Nephron (organoid): ENCODE measurements around the gene KIAA0753.
A peak's percentile ranks its signal among the peaks of the same experiment; 100 is the strongest.

Experiments used
- H3K27ac Mint-ChIP-seq, 3 experiments: 2 replicates each; pipeline ENCODE4 v1.8.0; 2020; ENCODE audit warnings: mixed read lengths in 3 of 3, mild to moderate bottlenecking in 2 of 3, moderate library complexity in 1 of 3
- H3K27me3 Mint-ChIP-seq: 2 replicates; pipeline ENCODE4 v1.8.0; 2021; ENCODE audit warnings: low read depth, mild to moderate bottlenecking, moderate library complexity, mixed read lengths
- H3K36me3 Mint-ChIP-seq: 2 replicates; pipeline ENCODE4 v1.8.0; 2020; ENCODE audit warnings: low read depth, mixed read lengths
- H3K4me1 Mint-ChIP-seq: 2 replicates; pipeline ENCODE4 v1.8.0; 2020; ENCODE audit warnings: mixed read lengths
- H3K4me3 Mint-ChIP-seq, 3 experiments: 2 replicates each; pipeline ENCODE4 v1.8.0; 2020; ENCODE audit warnings: mild to moderate bottlenecking in 3 of 3, mixed read lengths in 3 of 3, moderate library complexity in 2 of 3
- H3K9me3 Mint-ChIP-seq: 2 replicates; pipeline ENCODE4 v1.8.0; 2020; ENCODE audit warnings: mixed read lengths
- TF ChIP-seq, protein P1 (sequence below), 3 experiments: fragments of 200-600 bp; sonication (generic); IDR thresholded peaks; one replicate each; pipeline ENCODE4 v1.5.0; 2021; ENCODE audit warnings: antibody characterized with exemption in 3 of 3; ENCODE audit not compliant: unreplicated experiment in 3 of 3

KIAA0753 gene

GRCh38 chr17:6641247-6641863 is 844 bp upstream of the KIAA0753 start:
- Mint-ChIP-seq H3K27ac (peak overlapping the region; percentile 99 to 100 (median 99)), H3K36me3 (peaks cover 21% of the 10 kb centered on the region), H3K9me3 (no peaks in the 10 kb centered on the region), H3K4me3 (peak overlapping the region; percentile 95 to 98 (median 96)), H3K4me1 (peaks cover 26% of the 10 kb centered on the region), H3K27me3 (no peaks in the 10 kb centered on the region)
- TF ChIP-seq, protein P1, sequence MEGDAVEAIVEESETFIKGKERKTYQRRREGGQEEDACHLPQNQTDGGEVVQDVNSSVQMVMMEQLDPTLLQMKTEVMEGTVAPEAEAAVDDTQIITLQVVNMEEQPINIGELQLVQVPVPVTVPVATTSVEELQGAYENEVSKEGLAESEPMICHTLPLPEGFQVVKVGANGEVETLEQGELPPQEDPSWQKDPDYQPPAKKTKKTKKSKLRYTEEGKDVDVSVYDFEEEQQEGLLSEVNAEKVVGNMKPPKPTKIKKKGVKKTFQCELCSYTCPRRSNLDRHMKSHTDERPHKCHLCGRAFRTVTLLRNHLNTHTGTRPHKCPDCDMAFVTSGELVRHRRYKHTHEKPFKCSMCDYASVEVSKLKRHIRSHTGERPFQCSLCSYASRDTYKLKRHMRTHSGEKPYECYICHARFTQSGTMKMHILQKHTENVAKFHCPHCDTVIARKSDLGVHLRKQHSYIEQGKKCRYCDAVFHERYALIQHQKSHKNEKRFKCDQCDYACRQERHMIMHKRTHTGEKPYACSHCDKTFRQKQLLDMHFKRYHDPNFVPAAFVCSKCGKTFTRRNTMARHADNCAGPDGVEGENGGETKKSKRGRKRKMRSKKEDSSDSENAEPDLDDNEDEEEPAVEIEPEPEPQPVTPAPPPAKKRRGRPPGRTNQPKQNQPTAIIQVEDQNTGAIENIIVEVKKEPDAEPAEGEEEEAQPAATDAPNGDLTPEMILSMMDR (IDR thresholded peaks at IDR 0.05; ENCODE audit: unreplicated experiment in 3 of 3): no peak

DNA sequence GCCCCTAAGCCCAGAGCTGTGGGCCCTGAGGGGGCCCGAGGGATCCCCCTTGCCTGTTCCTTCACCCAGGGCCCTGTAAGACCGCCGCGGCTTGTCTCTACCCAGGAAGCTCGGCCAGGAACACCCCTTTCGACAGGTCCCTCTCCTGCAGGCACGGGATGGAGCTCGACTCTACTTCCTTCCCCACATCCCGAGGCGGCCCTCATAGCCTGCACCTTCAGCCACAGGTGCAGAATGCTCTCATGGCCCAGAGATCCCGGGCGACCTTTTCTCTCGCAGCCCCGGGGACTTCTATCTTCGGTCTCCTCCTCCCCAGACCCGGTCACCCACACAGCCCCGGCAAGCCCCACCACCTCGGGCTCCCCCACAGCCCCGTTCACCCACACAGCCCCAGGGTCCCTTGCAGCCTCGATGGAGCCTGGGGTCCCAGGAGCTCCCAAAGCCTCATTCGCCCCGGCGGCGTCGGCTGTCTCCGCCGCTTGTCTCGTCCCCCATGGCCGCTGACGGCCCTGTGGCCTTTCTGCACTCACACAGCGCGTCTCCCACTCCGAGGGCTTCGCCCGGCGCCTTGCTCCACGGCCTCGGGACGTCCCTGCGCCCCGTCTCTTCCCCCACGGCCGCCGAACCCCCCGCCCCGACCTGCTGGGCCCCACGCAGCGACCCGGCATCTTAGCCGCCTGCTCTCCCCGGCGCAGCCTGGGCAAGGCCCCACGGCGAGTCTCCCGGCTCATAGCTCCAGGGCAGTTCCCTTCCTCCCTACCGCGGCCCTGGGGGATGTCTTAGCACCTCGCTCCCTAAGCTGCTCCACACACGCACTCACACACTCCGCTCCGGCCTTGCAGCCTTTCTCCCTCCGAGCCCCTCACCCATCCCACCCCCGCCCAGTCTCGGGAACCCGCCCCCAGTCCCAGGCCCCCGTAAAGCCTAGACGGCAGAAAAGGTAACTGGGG is 650 bp downstream of the KIAA0753 start:
- peak overlapping the region; percentile 95 to 98 (median 96) for H3K4me3 Mint-ChIP-seq
- H3K27me3 Mint-ChIP-seq: no peaks in the 10 kb centered on the region
- no peaks in the 10 kb centered on the region for H3K9me3 Mint-ChIP-seq
- peaks cover 22% of the 10 kb centered on the region for H3K36me3 Mint-ChIP-seq
- H3K27ac Mint-ChIP-seq: peak overlapping the region; percentile 99 to 100 (median 99)
- TF ChIP-seq, protein P1 (IDR thresholded peaks at IDR 0.05; ENCODE audit: unreplicated experiment in 3 of 3): no peak
- peaks cover 26% of the 10 kb centered on the region for H3K4me1 Mint-ChIP-seq

DNA sequence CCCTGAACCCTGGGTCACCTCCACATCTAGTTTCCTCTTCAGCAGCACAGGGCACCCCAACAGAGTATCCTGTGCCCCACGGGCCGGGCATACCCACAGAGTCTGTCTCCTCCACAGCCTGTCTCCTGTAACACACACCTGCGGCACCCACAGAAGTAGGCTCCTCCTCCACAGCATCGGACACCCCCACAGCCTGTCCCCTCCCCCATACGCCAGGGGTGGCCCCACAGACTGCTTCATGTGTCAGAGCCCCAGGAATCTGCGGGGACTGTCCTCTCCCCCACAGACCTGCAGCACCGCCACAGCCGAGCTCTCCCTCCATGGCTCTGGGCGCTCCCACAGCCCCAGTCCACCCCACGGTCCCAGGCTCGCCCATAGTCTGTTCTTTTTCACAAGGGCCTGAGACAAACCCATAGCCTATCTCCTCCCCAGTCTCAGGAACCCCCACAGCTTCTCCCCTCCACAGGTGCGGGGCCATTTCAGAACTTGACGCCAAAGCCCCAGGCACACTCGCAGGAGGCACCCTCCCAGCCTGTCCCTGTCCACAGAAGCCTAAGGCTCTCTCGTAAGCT is 1.4 kb downstream of the KIAA0753 start:
- H3K36me3 Mint-ChIP-seq: peaks cover 22% of the 10 kb centered on the region
- H3K9me3 Mint-ChIP-seq: no peaks in the 10 kb centered on the region
- H3K27me3 Mint-ChIP-seq: no peaks in the 10 kb centered on the region
- peak overlapping the region; percentile 99 to 100 (median 99) for H3K27ac Mint-ChIP-seq
- H3K4me1 Mint-ChIP-seq: peaks cover 26% of the 10 kb centered on the region
- peak overlapping the region; percentile 95 to 98 (median 96) for H3K4me3 Mint-ChIP-seq
- TF ChIP-seq, protein P1 (IDR thresholded peaks at IDR 0.05; ENCODE audit: unreplicated experiment in 3 of 3): no peak

GRCh38 chr17:6638046-6638908 is 2.2 kb downstream of the KIAA0753 start:
- Mint-ChIP-seq H3K27me3 (no peaks in the 10 kb centered on the region), H3K9me3 (no peaks in the 10 kb centered on the region), H3K4me3 (peak overlapping the region; percentile 77 to 98 (median 95)), H3K27ac (peak overlapping the region in 1 of 3 experiments; percentile 65), H3K36me3 (peaks cover 26% of the 10 kb centered on the region), H3K4me1 (peaks cover 24% of the 10 kb centered on the region)
- TF ChIP-seq, protein P1 (IDR thresholded peaks at IDR 0.05; ENCODE audit: unreplicated experiment in 3 of 3): no peak

- H3K27me3 Mint-ChIP-seq: no peaks in the 10 kb centered on the region
- peak overlapping the region; percentile 75 to 81 (median 77) for H3K4me3 Mint-ChIP-seq
- H3K9me3 Mint-ChIP-seq: no peaks in the 10 kb centered on the region
- H3K36me3 Mint-ChIP-seq: peaks cover 32% of the 10 kb centered on the region
- H3K27ac Mint-ChIP-seq: no peak overlapping the region
- TF ChIP-seq, protein P1 (IDR thresholded peaks at IDR 0.05; ENCODE audit: unreplicated experiment in 3 of 3): no peak
- H3K4me1 Mint-ChIP-seq: peaks cover 18% of the 10 kb centered on the region
Measured at GRCh38 chr17:6637458-6637840, 3.1 kb downstream of the KIAA0753 start.
